HepG2 (cell line): ENCODE measurements around the gene CNIH3. TPM values are rescaled to one million over a fixed set of nuclear protein-coding genes. Genes with fewer than 3 reads are reported as not detected.

Experiments used
- ATAC-seq: fragments of 200-7000 bp; cut with Tn5 transposase; 3 replicates; pipeline ENCODE4 v1.9.1; 2020; ENCODE audit warnings: mild to moderate bottlenecking, moderate library complexity
- BruUV-seq: library from RNA; stranded (reverse); fragments of 400-500 nt; replicated peaks from 2 replicates; lab custom pipeline; 2021; lab: Mats Ljungman, UMichigan
- CTCF ChIA-PET: fragments of 300-600 bp; formaldehyde crosslinking; extraction: SDS; loops from one replicate; lab custom pipeline; 2021; ENCODE audit warnings: low total read pairs, inconsistent platforms, low intra/inter-chr PET ratio; lab: Yijun Ruan, JAX
- POLR2A ChIA-PET: fragments of 350-600 bp; sonication (Branson Sonifier 250); formaldehyde crosslinking; loops from one replicate; lab custom pipeline; 2020; ENCODE audit warnings: antibody characterized with exemption, inconsistent platforms; lab: Yijun Ruan, JAX
- DNase-seq: peaks from one replicate; pipeline ENCODE4 v3.0.0-alpha.2; 2015; ENCODE audit warnings: low spot score
- FAIRE-seq: peaks from 3 replicates; lab custom pipeline; 2011; peaks lifted over from hg19 to GRCh38; lab: Jason Lieb, UNC
- H2AFZ ChIP-seq: one replicate; pipeline ENCODE4 v1.6.1; 2011; ENCODE audit warnings: low read length, inconsistent platforms
- H3K27ac ChIP-seq: fragments of 300-600 bp; 3 replicates; pipeline ENCODE4 v1.8.0; 2011; ENCODE audit warnings: mixed run types, mild to moderate bottlenecking, mixed read lengths, low read length, inconsistent platforms; ENCODE audit not compliant: insufficient read depth; ENCODE audit errors: extremely low read length
- H3K27me3 ChIP-seq, 2 experiments: fragments of 200-600 bp in 1 of 2; 2 replicates in 1 of 2; 3 replicates in 1 of 2; pipeline versions ENCODE4 v1.6.0 to v1.8.0; 2011; ENCODE audit warnings: low read length in 2 of 2, mild to moderate bottlenecking in 2 of 2, moderate library complexity in 2 of 2, inconsistent platforms in 1 of 2; ENCODE audit not compliant: insufficient read depth in 2 of 2, control insufficient read depth in 1 of 2
- H3K36me3 ChIP-seq, 2 experiments: fragments of 200-600 bp in 1 of 2; replicated peaks in 1 of 2; 2 replicates in 1 of 2; 3 replicates in 1 of 2; pipeline versions ENCODE4 v1.5.1 to v1.8.0; 2011; ENCODE audit warnings: low read length in 2 of 2, inconsistent platforms in 1 of 2; ENCODE audit not compliant: insufficient read depth in 2 of 2, control insufficient read depth in 1 of 2
- H3K4me1 ChIP-seq: 2 replicates; pipeline ENCODE4 v1.5.1; 2012; ENCODE audit warnings: low read length, inconsistent platforms; ENCODE audit not compliant: insufficient read depth
- H3K4me2 ChIP-seq: 2 replicates; pipeline ENCODE4 v1.6.0; 2011; ENCODE audit warnings: low read depth, low read length, inconsistent platforms
- H3K4me3 ChIP-seq, 3 experiments: fragments of 200-600 bp in 1 of 3; sonication (generic), shearing (Covaris generic) in 1 of 3; replicated peaks in 1 of 3; 2 replicates each; pipeline ENCODE4 v1.5.1; 2011 to 2016; ENCODE audit warnings: low read length in 3 of 3, inconsistent platforms in 2 of 3, low read depth in 2 of 3, mild to moderate bottlenecking in 2 of 3, control low read depth in 1 of 3, mixed read lengths in 1 of 3; ENCODE audit not compliant: insufficient read depth in 1 of 3
- H3K79me2 ChIP-seq: one replicate; pipeline ENCODE4 v1.6.1; 2011; ENCODE audit warnings: low read length, inconsistent platforms; ENCODE audit not compliant: insufficient read depth
- H3K9ac ChIP-seq: 2 replicates; pipeline ENCODE4 v1.6.0; 2011; ENCODE audit warnings: mild to moderate bottlenecking, low read depth, low read length, inconsistent platforms; ENCODE audit not compliant: insufficient read depth
- H3K9me3 ChIP-seq: 2 replicates; pipeline ENCODE4 v1.5.1; 2012; ENCODE audit warnings: mild to moderate bottlenecking, low read length
- H4K20me1 ChIP-seq: 2 replicates; pipeline ENCODE4 v1.6.0; 2011; ENCODE audit warnings: inconsistent platforms, mild to moderate bottlenecking, low read length, moderate library complexity; ENCODE audit not compliant: insufficient read depth
- KDM1A ChIP-seq: IDR thresholded peaks from 2 replicates; pipeline ENCODE4 v1.6.1; 2016; ENCODE audit warnings: missing compliant biosample characterization
- NFKB2 ChIP-seq: sonication (generic); formaldehyde crosslinking; IDR thresholded peaks from 2 replicates; pipeline ENCODE4 v1.4.0; 2020; ENCODE audit warnings: missing genetic modification reagents, borderline replicate concordance
- PRDM15 ChIP-seq: sonication (generic); formaldehyde crosslinking; IDR thresholded peaks from 2 replicates; pipeline ENCODE4 v1.4.0; 2020; ENCODE audit warnings: missing genetic modification reagents
- TGIF2 ChIP-seq: IDR thresholded peaks from 2 replicates; pipeline ENCODE4 v1.6.1; 2016; ENCODE audit warnings: control low read depth, missing compliant biosample characterization
- WGBS: methylation state at CpG from one replicate; pipeline ENCODE4 v1.1.6; 2017; ENCODE audit warnings: low lambda C conversion rate; 5-methylcytosine and 5-hydroxymethylcytosine counted together
- in situ Hi-C: cut with HindIII; loops from 2 replicates; pipeline ENCODE4 v1.10.0; 2017; ENCODE audit warnings: low pct_unique_long_range_greater_than_20kb; ENCODE audit not compliant: extremely low pct_ligation_motif_present
- intact Hi-C: fragments of 100-400 bp; cut with micrococcal nuclease; formaldehyde crosslinking; loops from one replicate; pipeline ENCODE4 v1.10.0; 2022; ENCODE audit not compliant: unreplicated experiment
- polyA plus RNA-seq, 8 experiments: library from polyadenylated mRNA; depleted of rRNA in 3 of 8; stranded (reverse) in 7 of 8; unstranded in 1 of 8; fragments of >200 nt; fragmentation: Illumina TruSeq in 4 of 8; extraction: Trizol in 4 of 8; gene quantifications; 2 replicates each; pipeline versions ENCODE4 v1.2.1 to v1.2.3, GENCODE V29; 2011 to 2016; ENCODE audit warnings: low read depth in 4 of 8, missing spikeins in 1 of 8, mixed read lengths in 1 of 8; ENCODE audit not compliant: insufficient read depth in 1 of 8
- total RNA-seq, 5 experiments: library from RNA; depleted of rRNA; stranded (reverse); fragments of >200 nt; fragmentation: Illumina TruSeq; extraction: Trizol; gene quantifications; 2 replicates each; pipeline ENCODE4 v1.2.3, GENCODE V29; 2016; ENCODE audit warnings: low read depth in 1 of 5

Gene CNIH3
- total and polyA plus RNA-seq, 2 of the 13 experiments (the other 11 are each of a cell fraction or from before 2014, with no cell fraction given) = 0.36 to 1.1 TPM

- intact Hi-C loops = no loop called here
- WGBS = 17% methylated on average over 6 of the region's 6 CpGs
Measured at GRCh38 chr1:224592636-224593582, 23.2 kb upstream of the CNIH3 start.

More at GRCh38 chr1:224592636-224593582, 23.2 kb upstream of the CNIH3 start:
- no peaks in the 10 kb centered on the region for H3K4me1 ChIP-seq
- H3K9me3 ChIP-seq = no peaks in the 10 kb centered on the region
- no peaks in the 10 kb centered on the region for H3K27me3 ChIP-seq
- H3K4me3 ChIP-seq = no peak overlapping the region
- no peak overlapping the region for H3K27ac ChIP-seq
- FAIRE-seq (no peak), DNase-seq (no peak), ATAC-seq (no peak)
- H3K36me3 ChIP-seq = no peaks in the 10 kb centered on the region
- in situ Hi-C loops = no loop called here
- ChIA-PET POLR2A (no interaction called here), CTCF (no interaction called here)
- no TSS peak for BruUV-seq
- TF ChIP-seq KDM1A (CRISPR knock-in tag) = no peak
- no peak for TF ChIP-seq NFKB2 (CRISPR knock-in tag)
- TF ChIP-seq PRDM15 (CRISPR knock-in tag) = 0 out of 2 replicates have a peak, but pooled peaks have one; percentile 18
- TF ChIP-seq TGIF2 (CRISPR knock-in tag) = no peak
- no peaks in the 10 kb centered on the region for H4K20me1 ChIP-seq
- H2AFZ ChIP-seq = no peak overlapping the region
- no peak overlapping the region for H3K4me2 ChIP-seq
- H3K9ac ChIP-seq = no peak overlapping the region
- no peaks in the 10 kb centered on the region for H3K79me2 ChIP-seq
